RKO (cell line): ENCODE data around the gene CAT.

Experiments
- DNase-seq: peaks from one replicate; pipeline ENCODE4 v3.0.0-alpha.2; 2016; ENCODE audit warnings: low spot score

CAT gene

GRCh38 chr11:34495724-34496377 is 57.1 kb downstream of the CAT start:
- no peak for DNase-seq

GRCh38 chr11:34499719-34500500 is 61.2 kb downstream of the CAT start:
- DNase-seq: no peak

GRCh38 chr11:34501500-34501899 is 62.8 kb downstream of the CAT start:
- no peak for DNase-seq

- no peak for DNase-seq
These were observed 63.2 kb downstream of the CAT start for GRCh38 chr11:34501949-34502348.

GRCh38 chr11:34502949-34503348 is 64.2 kb downstream of the CAT start:
- no peak for DNase-seq

- DNase-seq: no peak
These were observed 67.1 kb downstream of the CAT start for GRCh38 chr11:34505874-34506273.

GRCh38 chr11:34507156-34507555 is 68.4 kb downstream of the CAT start:
- no peak for DNase-seq

GRCh38 chr11:34507610-34508009 is 68.9 kb downstream of the CAT start:
- no peak for DNase-seq

- DNase-seq: no peak
These were observed 69.8 kb downstream of the CAT start for GRCh38 chr11:34508524-34508923.

- DNase-seq: no peak
These were observed 70.7 kb downstream of the CAT start for GRCh38 chr11:34509336-34509876.

- no peak for DNase-seq
These were observed 71.5 kb downstream of the CAT start for GRCh38 chr11:34510218-34510617.

- no peak for DNase-seq
These were observed 71.9 kb downstream of the CAT start for GRCh38 chr11:34510673-34511072.

GRCh38 chr11:34512840-34513681 is 74.3 kb downstream of the CAT start:
- peak; percentile 34 for DNase-seq

- no peak for DNase-seq
These were observed 75.1 kb downstream of the CAT start, which contains the start of gene ELF5 for GRCh38 chr11:34513682-34514449. Gene ELF5 (minus strand): TSS chr11:34513794. CDS start chr11:34505749, 8,045 bp downstream.

GRCh38 chr11:34514597-34514996 is 75.9 kb downstream of the CAT start:
- no peak for DNase-seq

GRCh38 chr11:34516247-34517040 is 77.7 kb downstream of the CAT start:
- DNase-seq: no peak

- peak; percentile 54 for DNase-seq
These were observed 81.0 kb downstream of the CAT start for GRCh38 chr11:34519595-34520235.

- DNase-seq: no peak
These were observed 82.5 kb downstream of the CAT start for GRCh38 chr11:34521265-34521664.
